PFSK-1 (cell line): ENCODE measurements around the gene REPS1.

Experiments used
- FOXP2 ChIP-seq: optimal IDR thresholded peaks from 2 replicates; pipeline ENCODE3; 2011; ENCODE audit warnings: borderline replicate concordance, control low read depth, inconsistent platforms; ENCODE audit not compliant: insufficient read depth; ENCODE audit errors: extremely low read length, extremely low read depth
- POLR2AphosphoS5 ChIP-seq: IDR thresholded peaks from 2 replicates; pipeline ENCODE4 v1.6.1; 2012; ENCODE audit warnings: low read depth, mild to moderate bottlenecking, control low read depth, low read length, moderate library complexity
- TAF1 ChIP-seq: IDR thresholded peaks from 2 replicates; pipeline ENCODE4 v1.6.1; 2012; ENCODE audit warnings: low read length, control low read depth, borderline replicate concordance; ENCODE audit not compliant: insufficient read depth
- TF ChIP-seq, protein P1 (sequence below), 2 experiments: IDR thresholded peaks; 2 replicates each; pipeline versions ENCODE4 v1.6.1 to v1.8.0; 2011 to 2012; ENCODE audit warnings: low read depth in 2 of 2, low read length in 2 of 2, control low read depth in 1 of 2, inconsistent platforms in 1 of 2, mild to moderate bottlenecking in 1 of 2, moderate library complexity in 1 of 2; ENCODE audit not compliant: insufficient read depth in 1 of 2

DNA sequence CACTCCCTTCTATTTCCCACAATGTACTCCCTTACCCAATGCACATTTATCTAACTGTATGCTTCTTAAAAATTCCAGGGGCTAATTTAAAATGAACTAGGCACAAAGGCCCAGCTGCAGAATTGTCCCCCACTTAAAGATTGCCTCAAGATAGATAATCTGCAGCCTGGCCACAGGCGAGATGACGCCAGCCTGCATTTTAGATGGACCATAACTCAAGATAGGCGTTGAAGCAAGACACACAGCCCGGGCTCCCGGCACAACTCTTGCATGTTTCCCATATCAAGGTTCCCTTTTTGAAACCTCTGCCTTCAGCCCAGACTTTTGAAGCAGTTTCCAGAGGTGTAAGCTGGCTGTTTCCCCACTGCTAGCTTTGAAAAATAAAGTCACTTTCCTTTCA is 3.2 kb upstream of the REPS1 start:
- TF ChIP-seq POLR2AphosphoS5 = no peak
- no peak for TF ChIP-seq TAF1
- TF ChIP-seq, protein P1, sequence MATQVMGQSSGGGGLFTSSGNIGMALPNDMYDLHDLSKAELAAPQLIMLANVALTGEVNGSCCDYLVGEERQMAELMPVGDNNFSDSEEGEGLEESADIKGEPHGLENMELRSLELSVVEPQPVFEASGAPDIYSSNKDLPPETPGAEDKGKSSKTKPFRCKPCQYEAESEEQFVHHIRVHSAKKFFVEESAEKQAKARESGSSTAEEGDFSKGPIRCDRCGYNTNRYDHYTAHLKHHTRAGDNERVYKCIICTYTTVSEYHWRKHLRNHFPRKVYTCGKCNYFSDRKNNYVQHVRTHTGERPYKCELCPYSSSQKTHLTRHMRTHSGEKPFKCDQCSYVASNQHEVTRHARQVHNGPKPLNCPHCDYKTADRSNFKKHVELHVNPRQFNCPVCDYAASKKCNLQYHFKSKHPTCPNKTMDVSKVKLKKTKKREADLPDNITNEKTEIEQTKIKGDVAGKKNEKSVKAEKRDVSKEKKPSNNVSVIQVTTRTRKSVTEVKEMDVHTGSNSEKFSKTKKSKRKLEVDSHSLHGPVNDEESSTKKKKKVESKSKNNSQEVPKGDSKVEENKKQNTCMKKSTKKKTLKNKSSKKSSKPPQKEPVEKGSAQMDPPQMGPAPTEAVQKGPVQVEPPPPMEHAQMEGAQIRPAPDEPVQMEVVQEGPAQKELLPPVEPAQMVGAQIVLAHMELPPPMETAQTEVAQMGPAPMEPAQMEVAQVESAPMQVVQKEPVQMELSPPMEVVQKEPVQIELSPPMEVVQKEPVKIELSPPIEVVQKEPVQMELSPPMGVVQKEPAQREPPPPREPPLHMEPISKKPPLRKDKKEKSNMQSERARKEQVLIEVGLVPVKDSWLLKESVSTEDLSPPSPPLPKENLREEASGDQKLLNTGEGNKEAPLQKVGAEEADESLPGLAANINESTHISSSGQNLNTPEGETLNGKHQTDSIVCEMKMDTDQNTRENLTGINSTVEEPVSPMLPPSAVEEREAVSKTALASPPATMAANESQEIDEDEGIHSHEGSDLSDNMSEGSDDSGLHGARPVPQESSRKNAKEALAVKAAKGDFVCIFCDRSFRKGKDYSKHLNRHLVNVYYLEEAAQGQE (IDR thresholded peaks at IDR 0.05; ENCODE audit: insufficient read depth in 1 of 2, low read depth in 2 of 2, low read length in 2 of 2) = no peak
- no peak for TF ChIP-seq FOXP2
